Stimulated activated CD8-positive, alpha-beta memory T cell treated with anti-CD3 and anti-CD28 coated beads, Interleukin-7, amount 100 ng/mL, for 24 hours (primary cell): Measurements from ENCODE around the gene CEP70.

ENCODE experiments used
- DNase-seq: peaks from one replicate; pipeline ENCODE4 v3.0.0-alpha.2; 2020; ENCODE audit warnings: low read depth

CEP70 gene

GRCh38 chr3:138452436-138452835 lies 141.6 kb downstream of the CEP70 start:
- no peak for DNase-seq

GRCh38 chr3:138451595-138452162 lies 142.4 kb downstream of the CEP70 start:
- DNase-seq, result no peak

- DNase-seq, result no peak
Measured at GRCh38 chr3:138450704-138451424, 143.2 kb downstream of the CEP70 start.

- DNase-seq, result no peak
Measured at GRCh38 chr3:138450181-138450580, 143.9 kb downstream of the CEP70 start.

GRCh38 chr3:138449490-138449889 lies 144.6 kb downstream of the CEP70 start:
- no peak for DNase-seq

GRCh38 chr3:138448631-138449030 lies 145.4 kb downstream of the CEP70 start:
- no peak for DNase-seq

- no peak for DNase-seq
Measured at GRCh38 chr3:138445654-138446053, 148.4 kb downstream of the CEP70 start.

GRCh38 chr3:138445236-138445635 lies 148.8 kb downstream of the CEP70 start:
- DNase-seq, result no peak
